Inferior parietal cortex (tissue), 1 donor: ENCODE results near the gene CD99.
"Not testable (repeated sequence)": the region's sequence is repeated elsewhere in the genome, so short reads cannot be mapped to it uniquely, and the experiment has no call there.

Experiments used
- DNase-seq: peaks from one replicate; pipeline ENCODE4 v3.0.0-alpha.2; 2016; ENCODE audit errors: extremely low spot score

The CD99 gene

GRCh38 chrX:2723286-2723879 lies 32.3 kb downstream of the CD99 start:
- DNase-seq: no peak

DNA sequence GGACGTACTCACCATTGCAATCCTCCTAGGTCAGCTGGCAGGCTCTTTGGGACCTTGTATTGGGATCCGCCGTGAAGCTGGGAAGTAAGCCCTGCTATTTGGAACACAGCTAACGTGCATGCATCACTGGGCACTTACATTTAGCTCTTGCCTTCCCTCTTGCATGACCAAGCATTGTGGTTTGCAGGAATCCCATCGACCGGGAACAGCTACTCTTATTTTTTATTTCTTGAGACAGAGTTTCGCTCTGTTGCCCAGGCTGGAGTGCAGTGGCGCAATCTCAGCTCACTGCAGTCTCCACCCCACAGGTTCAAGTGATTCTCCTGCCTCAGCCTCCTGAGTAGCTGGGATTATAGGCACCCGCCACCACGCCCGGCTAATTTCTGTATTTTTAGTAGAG lies 36.2 kb downstream of the CD99 start:
- DNase-seq: not testable (repeated sequence)

- no peak for DNase-seq
Observed at GRCh38 chrX:2732076-2732475, 41.0 kb downstream of the CD99 start.

DNA sequence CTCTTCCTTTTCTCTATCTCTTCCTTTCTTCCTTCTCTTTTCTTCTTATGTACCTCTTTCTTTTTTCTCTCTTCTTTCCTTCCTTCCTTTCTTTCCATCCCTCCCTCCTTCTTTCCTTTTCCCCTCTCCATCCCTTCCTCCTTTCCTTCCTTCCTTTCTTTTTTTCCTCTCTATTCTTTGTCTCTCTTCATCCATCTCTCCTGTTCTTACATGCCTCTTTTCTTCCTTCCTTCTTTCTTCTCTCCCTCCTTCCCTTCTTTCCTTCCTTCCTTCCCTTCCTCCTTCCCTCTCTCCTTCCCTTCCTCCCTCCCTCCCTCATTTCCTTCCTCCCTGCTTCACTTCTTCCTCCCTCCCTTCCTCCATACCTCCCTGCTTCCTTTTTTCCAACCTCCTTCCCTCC lies 41.6 kb downstream of the CD99 start:
- DNase-seq: no peak

GRCh38 chrX:2733286-2733685 lies 42.2 kb downstream of the CD99 start:
- no peak for DNase-seq

GRCh38 chrX:2735270-2735669 lies 44.2 kb downstream of the CD99 start:
- DNase-seq: no peak

GRCh38 chrX:2740672-2741071 lies 49.6 kb downstream of the CD99 start:
- no peak for DNase-seq

- DNase-seq: no peak
Observed at GRCh38 chrX:2741386-2741785, 50.3 kb downstream of the CD99 start.

- DNase-seq: not testable (repeated sequence)
Observed at GRCh38 chrX:2746250-2746649, 55.2 kb downstream of the CD99 start.

DNA sequence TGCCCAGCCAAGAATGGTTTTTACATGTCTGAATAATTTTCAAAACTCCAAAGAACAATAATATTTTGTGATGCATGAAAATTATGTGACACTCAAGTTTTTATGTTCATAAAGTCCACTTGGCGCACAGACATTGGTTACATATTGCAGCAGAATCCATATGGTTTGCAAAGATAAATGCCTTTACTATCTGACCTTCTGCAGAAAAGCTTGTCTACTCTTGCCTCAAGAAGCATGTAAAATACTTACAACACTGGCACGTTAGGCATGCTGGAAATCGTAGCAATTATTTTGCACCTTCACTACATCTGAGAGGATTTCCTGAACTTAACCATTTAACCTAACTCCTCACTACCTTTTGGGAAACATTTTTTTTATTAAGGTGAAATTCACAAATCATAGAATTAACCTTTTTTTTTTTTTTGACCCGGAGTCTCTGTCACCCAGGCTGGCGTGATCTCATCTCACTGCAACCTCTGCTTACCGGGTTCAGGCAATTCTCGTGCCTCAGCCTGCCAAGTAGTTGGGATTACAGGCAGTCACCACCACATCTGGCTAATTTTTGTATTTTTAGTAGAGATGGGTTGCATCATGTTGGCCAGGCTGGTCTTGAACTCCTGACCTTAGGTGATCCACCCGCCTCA lies 57.2 kb downstream of the CD99 start:
- DNase-seq: no peak

DNA sequence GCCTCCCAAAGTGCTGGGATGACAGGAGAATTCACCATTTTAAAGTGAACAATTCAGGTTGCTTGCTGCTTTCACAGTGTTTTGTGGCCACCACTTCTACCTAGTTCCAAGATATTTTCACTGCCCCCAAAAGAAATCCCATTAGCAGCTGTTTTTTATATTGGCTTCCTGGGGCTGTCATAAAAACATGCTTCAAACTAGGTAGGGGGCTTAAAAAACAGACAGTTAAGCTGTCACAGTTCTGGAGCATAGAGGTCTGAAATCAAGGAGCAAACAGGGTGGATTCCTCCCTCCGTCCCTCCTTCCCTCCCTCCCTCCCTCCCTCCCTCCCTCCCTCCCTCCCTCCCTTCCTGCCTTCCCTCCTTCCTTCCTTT lies 57.7 kb downstream of the CD99 start:
- no peak for DNase-seq

GRCh38 chrX:2751291-2751690 lies 60.2 kb downstream of the CD99 start:
- DNase-seq: no peak

GRCh38 chrX:2751874-2752300 lies 60.8 kb downstream of the CD99 start, which contains the start of gene XG:
TSS of gene XG (plus strand) at chrX:2752040. CDS start at chrX:2752275, 235 bp downstream.
- DNase-seq: not testable (repeated sequence)

GRCh38 chrX:2752441-2752840 lies 61.3 kb downstream of the CD99 start:
- not testable (repeated sequence) for DNase-seq

DNA sequence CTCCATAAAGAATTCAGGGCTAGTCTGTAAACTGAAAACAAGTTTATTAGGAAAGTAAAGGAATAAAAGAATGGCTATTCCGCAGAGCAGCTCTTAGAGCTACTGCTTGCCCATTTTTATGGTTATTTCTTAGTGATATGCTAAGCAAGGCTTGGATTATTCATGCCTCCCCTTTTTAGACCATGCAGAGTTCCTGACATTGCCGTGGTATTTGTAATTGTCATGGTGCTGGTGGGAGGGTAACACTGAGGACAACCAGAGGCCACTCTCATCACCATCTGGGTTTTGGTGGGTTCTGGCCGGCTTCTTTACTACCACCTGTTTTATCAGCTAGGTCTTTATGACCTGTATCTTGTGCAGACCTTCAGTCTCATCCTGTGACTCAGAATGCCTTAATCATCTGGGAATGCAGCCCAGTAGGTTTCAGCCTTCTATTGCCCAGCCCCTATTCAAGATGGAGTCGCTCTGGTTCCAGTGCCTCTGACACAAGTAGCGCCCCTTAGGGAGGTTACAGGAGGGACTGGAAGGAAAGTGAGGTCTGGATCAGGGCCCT lies 64.1 kb downstream of the CD99 start:
- not testable (repeated sequence) for DNase-seq

DNA sequence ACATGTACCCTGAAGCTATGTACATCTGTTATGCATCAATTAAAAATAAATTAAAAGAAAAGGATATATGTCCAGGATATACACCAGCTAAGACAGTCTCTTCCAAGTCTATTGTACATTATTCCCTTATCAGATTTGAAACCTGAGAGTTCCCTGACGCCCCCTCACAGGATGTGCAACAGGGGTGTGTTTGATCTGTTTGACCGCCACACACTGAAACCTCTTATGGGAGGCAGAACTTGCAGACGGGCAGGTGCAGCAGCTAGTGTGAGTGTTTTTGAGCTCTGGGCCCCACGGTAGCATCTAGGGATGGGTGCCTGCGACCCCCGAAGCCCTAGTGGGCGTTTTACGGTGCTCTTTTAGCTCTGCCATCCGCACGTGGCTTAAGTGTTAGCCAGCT lies 65.5 kb downstream of the CD99 start:
- no peak for DNase-seq

GRCh38 chrX:2761246-2761645 lies 70.2 kb downstream of the CD99 start:
- DNase-seq: no peak

- not testable (repeated sequence) for DNase-seq
Observed at GRCh38 chrX:2762671-2763070, 71.6 kb downstream of the CD99 start.

DNA sequence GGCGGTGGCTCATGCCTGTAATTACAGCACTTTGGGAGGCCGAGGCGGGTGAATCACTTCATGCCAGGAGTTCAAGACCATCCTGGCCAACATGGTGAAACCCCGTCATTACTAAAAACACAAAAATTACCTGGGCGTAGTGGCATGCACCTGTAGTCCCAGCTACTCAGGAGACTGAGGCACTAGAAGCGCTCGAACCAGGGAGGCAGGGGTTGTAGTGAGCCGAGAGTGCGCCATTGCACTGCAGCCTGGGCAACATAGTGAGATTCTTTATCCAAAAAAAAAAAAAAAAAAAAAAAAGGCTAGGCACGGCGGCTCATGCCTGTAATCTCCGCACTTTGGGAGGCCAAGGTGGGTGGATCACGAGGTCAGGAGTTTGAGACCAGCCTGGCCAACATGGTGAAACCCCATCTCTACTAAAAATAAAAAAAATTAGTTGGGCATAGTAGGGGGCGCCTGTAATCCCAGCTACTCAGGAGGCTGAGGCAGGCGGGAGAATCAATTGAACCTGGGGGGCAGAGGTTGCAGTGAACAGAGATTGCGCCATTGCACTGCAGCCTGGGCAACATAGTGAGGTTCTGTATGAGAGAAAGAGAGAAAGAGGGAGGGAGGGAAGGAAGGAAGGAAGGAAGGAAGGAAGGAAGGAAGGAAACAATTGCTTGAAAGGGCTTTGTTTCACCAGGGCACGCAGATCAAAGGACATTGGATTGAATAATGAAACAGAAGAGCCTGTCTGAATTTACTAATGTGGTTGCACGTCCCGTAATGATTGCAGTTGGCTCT lies 73.9 kb downstream of the CD99 start:
- not testable (repeated sequence) for DNase-seq

GRCh38 chrX:2765549-2765830 lies 74.4 kb downstream of the CD99 start:
- DNase-seq: no peak

DNA sequence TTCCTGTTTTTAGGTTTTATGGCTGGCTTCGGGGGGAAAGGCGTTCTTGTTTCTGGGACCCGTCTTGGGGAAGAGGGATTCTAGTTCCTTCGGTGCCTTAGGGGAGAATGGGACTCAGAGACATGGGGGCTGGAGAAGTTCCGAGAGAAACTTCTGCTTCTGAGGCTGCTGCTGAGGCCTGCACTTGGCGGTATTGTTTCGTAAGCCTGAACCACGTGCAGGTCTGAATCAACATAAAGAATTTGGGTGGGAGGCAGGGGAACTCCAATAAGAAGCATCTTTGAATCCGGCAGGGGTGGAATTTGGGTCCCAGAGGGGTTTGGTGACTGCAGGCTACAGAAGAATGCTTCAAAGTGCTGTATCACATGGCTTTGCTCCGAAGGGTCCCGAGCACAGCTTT lies 75.8 kb downstream of the CD99 start:
- no peak for DNase-seq

- DNase-seq: no peak
Observed at GRCh38 chrX:2767631-2768455, 76.7 kb downstream of the CD99 start.
